ENCODE data around the gene DCAF15.

- TF ChIP-seq POLR2A (IDR thresholded peaks at IDR 0.05) (no peak), CTCF (IDR thresholded peaks at IDR 0.05) (no peak)
Observed at GRCh38 chr19:13934785-13935109, 17.6 kb upstream of the DCAF15 start.
